GM19463 (cell line): ENCODE data around the gene LRPAP1.
"Not testable (repeated sequence)": the region's sequence is repeated elsewhere in the genome, so short reads cannot be mapped to it uniquely, and the experiment has no call there.

Experiments used
- ATAC-seq: cut with Tn5 transposase; IDR thresholded peaks from one replicate; pipeline ENCODE4 v1.9.1; 2021; ENCODE audit warnings: mild to moderate bottlenecking, moderate library complexity; ENCODE audit not compliant: unreplicated experiment

LRPAP1 gene

DNA sequence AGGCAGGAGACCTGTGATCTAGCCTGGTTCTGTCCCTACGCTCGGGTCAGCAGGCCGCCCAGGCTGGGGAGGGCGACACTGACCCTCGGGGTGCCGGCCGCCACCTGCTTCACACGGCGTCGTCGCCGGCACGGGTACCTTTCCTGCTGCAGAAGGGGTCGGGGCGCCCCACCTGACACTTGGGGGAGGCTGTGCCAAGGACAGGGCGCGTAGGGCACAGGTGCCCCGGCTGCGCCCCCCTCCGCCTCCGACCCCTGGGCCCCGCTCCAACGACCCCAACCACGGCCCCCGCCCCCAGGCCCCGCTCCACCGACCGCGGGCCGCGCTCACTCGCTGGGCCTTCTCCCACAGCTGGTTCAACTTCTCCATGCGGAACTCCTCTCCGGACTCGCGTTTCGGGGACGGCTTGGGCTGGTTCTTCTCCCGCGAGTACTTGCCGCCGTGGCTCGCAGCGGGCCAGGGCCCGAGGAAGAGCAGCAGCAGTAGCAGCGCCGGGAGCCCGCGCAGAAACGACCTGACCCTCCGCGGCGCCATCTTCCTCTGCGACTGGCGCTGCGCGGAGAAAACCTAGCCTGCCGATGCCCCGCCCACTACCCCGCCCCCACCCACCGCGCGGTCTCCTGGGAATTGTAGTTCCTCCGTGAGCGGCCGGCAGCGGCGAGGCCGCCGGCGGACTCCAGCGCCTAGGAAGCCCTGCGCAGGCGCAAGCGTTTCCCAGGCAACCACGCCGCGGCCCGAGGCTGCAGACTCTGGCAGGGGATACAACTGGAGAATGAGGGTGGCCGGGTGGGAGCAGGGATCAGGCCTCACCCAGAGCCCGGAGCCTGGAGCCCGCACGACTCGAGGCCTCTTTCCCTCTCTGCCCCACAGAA, at the start of gene LRPAP1:
LRPAP1 (minus strand) TSS at position 544 of the 872 bp plus-strand sequence; CDS start at position 534, 10 bp downstream.
- peak; percentile 84 for ATAC-seq

DNA sequence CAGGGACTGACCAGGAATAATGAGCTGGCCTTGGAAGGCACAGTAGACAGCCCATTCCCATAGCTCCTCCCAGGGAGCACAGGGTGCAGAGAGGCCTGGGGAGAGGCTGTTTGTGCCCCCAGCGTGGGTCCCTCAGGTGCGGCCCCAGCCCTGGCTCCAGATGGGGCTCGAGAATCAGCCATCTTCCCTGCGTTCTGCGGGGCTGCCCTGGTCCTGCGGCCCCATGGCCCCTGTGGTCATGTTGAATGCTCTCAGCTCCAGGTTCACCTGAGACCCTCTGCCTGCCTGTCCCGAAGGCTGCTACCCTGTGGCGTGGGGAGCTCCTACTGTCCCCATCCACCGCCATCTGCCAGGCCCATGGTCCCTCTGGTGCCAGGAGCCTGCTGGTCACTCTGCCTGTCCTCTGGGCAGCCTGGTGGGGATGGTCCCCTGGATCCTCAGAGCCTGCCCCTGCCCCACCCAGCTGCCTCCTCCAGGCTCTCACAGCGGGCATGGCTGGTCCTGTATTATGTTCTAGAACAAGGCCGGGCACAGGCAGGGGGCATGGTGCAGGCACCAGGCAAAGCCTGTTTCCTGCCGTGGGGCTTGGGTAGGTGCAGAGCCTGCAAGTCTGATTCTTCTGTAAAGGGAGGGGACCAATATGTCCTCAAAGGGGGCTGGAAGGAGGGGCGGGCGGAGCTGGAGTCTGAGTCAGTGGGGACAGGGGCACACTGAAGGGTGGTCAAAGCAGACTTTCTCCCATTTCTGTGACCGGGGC, 49.3 kb upstream of the LRPAP1 start:
- ATAC-seq, result not testable (repeated sequence)

DNA sequence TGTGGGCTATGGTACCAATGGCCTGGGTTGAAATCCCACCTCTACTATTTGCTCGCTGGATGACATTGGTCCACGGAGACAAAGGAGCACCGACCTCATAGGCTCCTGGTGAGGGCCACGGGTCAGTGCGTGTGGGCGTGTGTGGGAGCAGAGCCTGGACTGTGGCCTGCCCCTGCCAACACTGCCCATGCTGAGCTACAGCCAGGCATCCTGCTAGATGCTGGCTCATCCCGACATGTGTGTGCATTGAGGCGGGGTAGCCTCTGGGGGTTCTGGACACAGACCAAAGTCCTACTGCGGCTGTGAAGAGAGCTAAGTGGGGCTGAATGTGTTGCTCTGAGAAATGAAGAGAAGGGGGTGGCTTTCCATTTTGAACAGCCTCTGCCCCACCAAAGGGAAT, 48.6 kb upstream of the LRPAP1 start:
- ATAC-seq, result not testable (repeated sequence)

DNA sequence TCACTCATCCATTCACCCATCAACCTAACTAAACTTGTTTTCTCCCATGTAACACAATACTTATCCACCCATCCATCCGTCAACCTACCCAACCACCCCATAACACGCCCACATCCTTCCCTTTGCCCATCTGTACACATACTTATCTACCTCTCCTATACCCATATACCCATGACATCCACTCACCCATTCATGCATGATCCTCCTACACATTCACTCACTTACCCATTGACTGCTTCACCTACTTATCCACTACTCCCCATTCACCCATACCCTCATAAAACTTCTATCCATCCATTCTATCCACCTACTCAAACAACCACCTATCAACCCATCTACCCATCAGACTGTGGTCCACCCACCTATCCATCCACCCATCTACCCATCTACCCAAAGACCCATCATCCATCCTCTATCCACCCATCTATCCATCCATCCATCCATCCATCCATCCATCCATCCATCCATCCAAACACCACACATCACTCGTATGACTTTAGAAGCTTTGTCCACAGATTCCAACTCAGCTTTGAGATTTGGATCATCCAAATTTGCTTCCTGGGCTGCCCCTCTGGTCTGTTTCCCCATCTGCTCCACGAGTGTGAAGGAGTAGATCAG, 46.4 kb upstream of the LRPAP1 start:
- ATAC-seq, result not testable (repeated sequence)

DNA sequence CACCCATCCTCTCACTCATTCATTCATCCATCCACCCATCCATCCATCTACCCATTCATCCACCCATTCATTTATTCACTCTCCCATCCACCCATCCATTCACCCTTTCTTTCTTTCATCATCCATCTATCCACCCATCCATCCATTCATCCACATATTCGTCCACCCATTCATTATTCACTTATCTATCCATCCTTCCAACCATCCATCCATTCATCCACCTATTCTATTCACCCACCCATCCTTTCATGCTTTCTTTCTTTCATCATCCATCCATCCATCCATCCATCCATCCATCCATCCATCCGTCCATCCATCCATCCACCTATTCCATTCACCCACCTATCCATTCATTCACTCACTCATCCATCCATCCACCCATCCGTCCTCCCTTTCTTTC, 45.8 kb upstream of the LRPAP1 start:
- ATAC-seq, result not testable (repeated sequence)

DNA sequence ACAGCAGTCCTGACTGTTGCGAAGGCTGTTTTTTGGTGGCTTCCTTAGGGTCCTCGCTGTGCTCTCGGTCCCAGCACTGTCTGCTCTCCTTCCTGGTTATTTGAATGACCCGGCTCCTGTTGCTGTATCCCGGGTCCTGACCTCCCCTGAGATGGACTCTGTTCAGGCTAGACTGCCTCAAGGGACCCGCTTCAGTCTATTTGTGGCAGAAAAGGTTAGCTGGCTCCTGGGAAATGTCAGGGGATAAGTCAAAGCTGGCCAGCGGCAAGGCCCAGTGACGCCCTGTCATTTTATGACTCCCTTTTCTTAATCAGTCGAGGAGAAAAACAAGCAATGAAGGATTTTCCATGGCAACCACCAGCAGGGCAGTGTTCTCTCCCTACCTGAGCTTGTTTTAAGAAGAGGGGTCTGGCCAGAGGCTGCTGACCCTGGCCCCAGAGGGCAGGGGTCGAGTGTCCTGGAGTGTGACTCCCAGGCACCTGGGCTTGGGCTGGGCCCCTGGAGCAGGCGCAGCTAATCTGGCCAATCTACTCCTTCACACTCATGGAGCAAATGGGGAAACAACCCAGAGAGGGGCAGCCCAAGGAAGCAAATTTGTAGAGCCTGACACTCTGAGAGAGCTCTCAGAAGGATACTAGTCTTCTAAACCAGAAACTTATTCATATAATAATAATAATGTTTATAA, 45.1 kb upstream of the LRPAP1 start:
- ATAC-seq, result not testable (repeated sequence)

DNA sequence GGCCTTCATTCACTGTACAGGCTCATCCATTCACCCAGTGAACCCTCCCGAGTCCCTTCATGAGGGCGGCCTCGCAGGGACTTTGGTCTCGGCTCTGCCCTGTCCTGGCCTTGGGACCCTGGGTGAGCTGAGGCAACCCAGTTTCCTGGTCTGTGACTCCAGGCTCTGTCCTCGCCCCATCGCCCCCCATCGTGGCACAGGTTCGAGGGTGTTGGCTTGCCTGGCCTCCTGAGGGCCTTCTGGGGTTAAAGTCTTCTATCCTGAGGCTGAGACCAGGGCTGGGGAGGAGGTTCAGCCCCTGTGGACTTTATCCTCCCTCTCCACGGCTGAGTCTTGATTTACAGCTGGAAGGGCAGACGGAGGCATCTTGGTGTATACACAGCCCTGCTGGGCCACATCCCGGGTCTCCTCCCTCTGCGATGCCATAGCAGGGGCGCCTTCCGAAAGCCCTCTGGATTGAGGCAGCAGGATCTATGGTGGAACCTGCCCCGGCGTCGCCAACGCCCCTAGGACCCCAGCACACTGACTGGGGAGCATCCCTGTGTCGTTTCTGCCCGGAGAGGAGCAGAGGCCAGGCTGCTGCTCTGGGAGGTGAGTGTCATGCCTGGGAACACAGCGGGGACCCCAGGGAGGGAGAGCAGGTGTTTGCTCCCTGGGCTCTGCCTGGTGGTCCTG, 44.4 kb upstream of the LRPAP1 start:
- ATAC-seq, result not testable (repeated sequence)

- not testable (repeated sequence) for ATAC-seq
Observed at GRCh38 chr4:3575426-3576369, 43.5 kb upstream of the LRPAP1 start.

- ATAC-seq, result not testable (repeated sequence)
Observed at GRCh38 chr4:3574865-3575264, 42.6 kb upstream of the LRPAP1 start.

DNA sequence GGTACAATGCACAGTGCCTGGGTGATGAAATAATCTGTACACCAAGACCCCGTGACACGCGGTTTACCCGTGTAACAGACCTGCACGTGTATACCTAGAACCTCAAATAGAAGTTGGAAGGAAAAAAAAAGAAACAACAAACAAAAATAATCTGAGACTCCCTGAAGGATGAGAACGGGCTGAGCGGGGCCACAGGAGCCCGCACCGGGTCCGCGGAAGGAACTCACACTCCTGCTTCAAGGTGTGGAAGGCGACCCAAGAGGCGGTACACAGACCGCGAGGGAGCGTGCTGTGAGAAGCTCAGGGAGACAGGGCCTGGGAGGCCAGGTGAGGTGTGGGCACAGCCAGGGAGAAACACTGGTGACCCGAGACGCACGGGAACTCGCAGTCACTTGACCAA, 42.1 kb upstream of the LRPAP1 start:
- not testable (repeated sequence) for ATAC-seq

GRCh38 chr4:3573131-3573530, 40.9 kb upstream of the LRPAP1 start:
- no peak for ATAC-seq

DNA sequence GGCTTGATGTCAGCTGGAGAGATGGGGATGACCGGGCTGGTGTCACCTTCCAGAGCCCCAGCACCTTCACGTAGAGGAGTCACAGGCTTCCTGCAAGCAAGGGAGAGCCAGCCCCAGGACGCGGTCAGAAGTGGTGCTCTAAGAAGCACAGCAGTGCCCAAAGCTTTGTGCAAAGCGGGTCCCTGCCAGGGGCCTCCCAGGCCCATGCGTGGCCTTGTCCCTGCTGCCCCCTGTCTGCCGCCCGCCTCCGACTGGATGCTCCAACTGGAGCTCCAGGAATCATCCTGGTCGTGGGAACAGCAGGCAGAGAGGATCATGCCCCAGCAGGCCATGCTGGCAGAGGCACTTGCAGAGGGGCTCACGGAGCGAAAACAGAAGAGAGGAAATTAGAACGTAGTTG, 40.1 kb upstream of the LRPAP1 start:
- no peak for ATAC-seq

GRCh38 chr4:3571921-3572320, 39.7 kb upstream of the LRPAP1 start:
- ATAC-seq, result no peak

GRCh38 chr4:3570923-3571322, 38.7 kb upstream of the LRPAP1 start:
- ATAC-seq, result not testable (repeated sequence)

DNA sequence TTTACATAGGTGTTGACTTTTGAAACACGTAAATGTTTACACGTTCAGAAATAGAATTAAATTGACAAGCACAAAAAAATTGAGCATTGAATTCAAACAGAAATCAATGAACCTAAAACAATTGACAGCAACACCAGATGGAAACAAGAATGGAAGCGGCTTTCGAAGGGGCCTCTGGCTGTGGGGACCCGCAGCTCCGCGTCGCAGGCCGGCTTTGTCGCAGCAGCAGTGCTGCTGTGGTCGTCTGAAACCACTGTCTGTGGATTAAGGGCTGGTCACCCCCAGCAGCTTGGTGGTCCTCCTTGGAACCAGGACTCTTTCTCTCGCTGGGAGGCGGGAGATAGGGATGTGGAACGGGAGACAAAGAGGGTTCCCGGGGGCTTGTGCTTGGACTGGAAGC, 37.4 kb upstream of the LRPAP1 start:
- not testable (repeated sequence) for ATAC-seq

GRCh38 chr4:3566701-3567100, 34.5 kb upstream of the LRPAP1 start:
- ATAC-seq, result not testable (repeated sequence)

GRCh38 chr4:3566301-3566700, 34.1 kb upstream of the LRPAP1 start:
- ATAC-seq, result not testable (repeated sequence)

DNA sequence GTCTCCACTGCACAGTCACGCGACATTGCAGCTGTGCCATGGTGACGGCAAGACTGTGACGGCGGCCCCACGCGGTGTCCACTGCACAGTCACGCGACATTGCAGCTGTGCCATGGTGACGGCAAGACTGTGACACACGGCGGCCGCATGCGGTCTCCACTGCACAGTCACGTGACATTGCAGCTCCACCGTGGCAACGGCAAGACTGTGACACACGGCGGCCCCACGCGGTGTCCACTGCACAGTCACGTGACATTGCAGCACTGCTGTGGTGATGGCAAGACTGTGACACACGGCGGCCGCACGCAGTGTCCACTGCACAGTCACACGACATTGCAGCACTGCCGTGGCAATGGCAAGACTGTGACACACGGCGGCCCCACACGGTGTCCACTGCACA, 32.7 kb upstream of the LRPAP1 start:
- not testable (repeated sequence) for ATAC-seq

GRCh38 chr4:3563403-3563802, 31.2 kb upstream of the LRPAP1 start:
- no peak for ATAC-seq
